Peyer's patch (tissue), 4 donors: Measurements from ENCODE around the gene MUC13.

Source experiments
- POLR2A ChIP-seq, 2 donors: fragments of 450-650 bp; IDR thresholded peaks; one replicate each; pipeline ENCODE4 v1.5.1; 2017; ENCODE audit warnings: antibody characterized with exemption in 2 of 2, mild to moderate bottlenecking in 2 of 2, moderate library complexity in 2 of 2
- TF ChIP-seq, protein P1 (sequence below), 6 experiments: fragments of 450-650 bp in 4 of 6; fragments of 200-600 bp in 2 of 6; sonication (generic) in 1 of 6; IDR thresholded peaks; one replicate each; pipeline ENCODE4 v1.5.1; 2017 to 2019; ENCODE audit warnings: antibody characterized with exemption in 6 of 6, mild to moderate bottlenecking in 3 of 6, moderate library complexity in 1 of 6

DNA sequence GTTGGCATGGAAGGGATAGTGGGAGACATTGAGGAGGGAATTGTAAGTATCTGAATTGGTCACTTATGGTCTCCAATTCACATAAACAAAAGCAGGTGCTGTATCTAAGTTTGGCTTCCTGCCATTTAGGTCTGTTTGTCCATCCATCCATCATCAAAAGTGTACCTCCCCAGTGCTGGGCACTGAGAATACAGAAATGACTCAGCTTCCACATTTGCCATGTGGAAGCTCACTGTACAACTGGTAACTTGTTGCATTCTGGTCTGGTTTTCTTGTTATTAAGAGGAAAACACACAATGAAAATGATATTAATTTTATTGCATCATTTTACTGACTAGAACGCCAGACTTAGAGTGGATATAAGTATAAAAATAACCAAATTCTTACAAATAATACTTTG lies 30.9 kb upstream of the MUC13 start:
- TF ChIP-seq POLR2A (IDR thresholded peaks at IDR 0.05): no peak
- TF ChIP-seq, protein P1, sequence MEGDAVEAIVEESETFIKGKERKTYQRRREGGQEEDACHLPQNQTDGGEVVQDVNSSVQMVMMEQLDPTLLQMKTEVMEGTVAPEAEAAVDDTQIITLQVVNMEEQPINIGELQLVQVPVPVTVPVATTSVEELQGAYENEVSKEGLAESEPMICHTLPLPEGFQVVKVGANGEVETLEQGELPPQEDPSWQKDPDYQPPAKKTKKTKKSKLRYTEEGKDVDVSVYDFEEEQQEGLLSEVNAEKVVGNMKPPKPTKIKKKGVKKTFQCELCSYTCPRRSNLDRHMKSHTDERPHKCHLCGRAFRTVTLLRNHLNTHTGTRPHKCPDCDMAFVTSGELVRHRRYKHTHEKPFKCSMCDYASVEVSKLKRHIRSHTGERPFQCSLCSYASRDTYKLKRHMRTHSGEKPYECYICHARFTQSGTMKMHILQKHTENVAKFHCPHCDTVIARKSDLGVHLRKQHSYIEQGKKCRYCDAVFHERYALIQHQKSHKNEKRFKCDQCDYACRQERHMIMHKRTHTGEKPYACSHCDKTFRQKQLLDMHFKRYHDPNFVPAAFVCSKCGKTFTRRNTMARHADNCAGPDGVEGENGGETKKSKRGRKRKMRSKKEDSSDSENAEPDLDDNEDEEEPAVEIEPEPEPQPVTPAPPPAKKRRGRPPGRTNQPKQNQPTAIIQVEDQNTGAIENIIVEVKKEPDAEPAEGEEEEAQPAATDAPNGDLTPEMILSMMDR (IDR thresholded peaks at IDR 0.05): no peak
